ENCODE measurements around the gene ARL15. TPM values are rescaled to one million over a fixed set of nuclear protein-coding genes. Genes with fewer than 3 reads are reported as not detected.

ARL15 gene
- total RNA-seq, 6 experiments from 2014 or later, result 9.8 to 16.0 (median 13.4) TPM

GRCh38 chr5:53915120-53915519 is 395.3 kb downstream of the ARL15 start:
- TF ChIP-seq CTCF (IDR thresholded peaks at IDR 0.05), result no peak
- H3K27ac Mint-ChIP-seq, result no peak overlapping the region
- no peaks in the 10 kb centered on the region for H3K27me3 Mint-ChIP-seq (ENCODE audit: insufficient read depth)
- peaks cover 19% of the 10 kb centered on the region for H3K4me1 Mint-ChIP-seq (ENCODE audit: low read depth)
- no peaks in the 10 kb centered on the region for H3K36me3 Mint-ChIP-seq (ENCODE audit: low read depth)
- H3K9me3 Mint-ChIP-seq, result no peaks in the 10 kb centered on the region
- DNase-seq, result no peak
- H3K4me3 Mint-ChIP-seq, result no peak overlapping the region

- DNase-seq, result no peak
- H3K4me3 Mint-ChIP-seq, result no peak overlapping the region
- H3K36me3 Mint-ChIP-seq (ENCODE audit: low read depth), result no peaks in the 10 kb centered on the region
- H3K4me1 Mint-ChIP-seq (ENCODE audit: low read depth), result peaks cover 19% of the 10 kb centered on the region
- H3K27ac Mint-ChIP-seq, result no peak overlapping the region
- TF ChIP-seq CTCF (IDR thresholded peaks at IDR 0.05), result no peak
- H3K27me3 Mint-ChIP-seq (ENCODE audit: insufficient read depth), result no peaks in the 10 kb centered on the region
- H3K9me3 Mint-ChIP-seq, result no peaks in the 10 kb centered on the region
Observed at GRCh38 chr5:53913941-53914340, 396.4 kb downstream of the ARL15 start.

GRCh38 chr5:53908757-53909156 is 401.6 kb downstream of the ARL15 start:
- no peak for DNase-seq
- Mint-ChIP-seq H3K4me1 (ENCODE audit: low read depth) (no peaks in the 10 kb centered on the region), H3K27ac (no peak overlapping the region), H3K9me3 (no peaks in the 10 kb centered on the region), H3K4me3 (no peak overlapping the region), H3K36me3 (ENCODE audit: low read depth) (no peaks in the 10 kb centered on the region), H3K27me3 (ENCODE audit: insufficient read depth) (no peaks in the 10 kb centered on the region)
- no peak for TF ChIP-seq CTCF (IDR thresholded peaks at IDR 0.05)

- H3K9me3 Mint-ChIP-seq, result no peaks in the 10 kb centered on the region
- DNase-seq, result no peak
- peaks cover 3% of the 10 kb centered on the region; the same call in 1 of the 2 replicates for H3K27me3 Mint-ChIP-seq (ENCODE audit: insufficient read depth)
- no peaks in the 10 kb centered on the region for H3K36me3 Mint-ChIP-seq (ENCODE audit: low read depth)
- TF ChIP-seq CTCF (IDR thresholded peaks at IDR 0.05), result no peak
- H3K27ac Mint-ChIP-seq, result no peak overlapping the region
- H3K4me1 Mint-ChIP-seq (ENCODE audit: low read depth), result no peaks in the 10 kb centered on the region
- no peak overlapping the region for H3K4me3 Mint-ChIP-seq
Observed at GRCh38 chr5:53907827-53908226, 402.5 kb downstream of the ARL15 start.

GRCh38 chr5:53906736-53907135 is 403.6 kb downstream of the ARL15 start:
- no peaks in the 10 kb centered on the region for H3K4me1 Mint-ChIP-seq (ENCODE audit: low read depth)
- DNase-seq, result no peak
- no peaks in the 10 kb centered on the region for H3K9me3 Mint-ChIP-seq
- H3K27me3 Mint-ChIP-seq (ENCODE audit: insufficient read depth), result peaks cover 3% of the 10 kb centered on the region; the same call in 1 of the 2 replicates
- no peak for TF ChIP-seq CTCF (IDR thresholded peaks at IDR 0.05)
- no peak overlapping the region for H3K4me3 Mint-ChIP-seq
- no peak overlapping the region for H3K27ac Mint-ChIP-seq
- no peaks in the 10 kb centered on the region for H3K36me3 Mint-ChIP-seq (ENCODE audit: low read depth)

Data from HFFc6 (cell line).